Nephron (organoid): ENCODE data around the gene KLHL42.

Experiments
- H3K27ac Mint-ChIP-seq, 3 experiments: 2 replicates each; pipeline ENCODE4 v1.8.0; 2020; ENCODE audit warnings: mixed read lengths in 3 of 3, mild to moderate bottlenecking in 2 of 3, moderate library complexity in 1 of 3
- H3K27me3 Mint-ChIP-seq: 2 replicates; pipeline ENCODE4 v1.8.0; 2021; ENCODE audit warnings: low read depth, mild to moderate bottlenecking, moderate library complexity, mixed read lengths
- H3K36me3 Mint-ChIP-seq: 2 replicates; pipeline ENCODE4 v1.8.0; 2020; ENCODE audit warnings: low read depth, mixed read lengths
- H3K4me1 Mint-ChIP-seq: 2 replicates; pipeline ENCODE4 v1.8.0; 2020; ENCODE audit warnings: mixed read lengths
- H3K4me3 Mint-ChIP-seq, 3 experiments: 2 replicates each; pipeline ENCODE4 v1.8.0; 2020; ENCODE audit warnings: mild to moderate bottlenecking in 3 of 3, mixed read lengths in 3 of 3, moderate library complexity in 2 of 3
- H3K9me3 Mint-ChIP-seq: 2 replicates; pipeline ENCODE4 v1.8.0; 2020; ENCODE audit warnings: mixed read lengths
- TF ChIP-seq, protein P1 (sequence below), 3 experiments: fragments of 200-600 bp; sonication (generic); IDR thresholded peaks; one replicate each; pipeline ENCODE4 v1.5.0; 2021; ENCODE audit warnings: antibody characterized with exemption in 3 of 3; ENCODE audit not compliant: unreplicated experiment in 3 of 3

KLHL42 gene

DNA sequence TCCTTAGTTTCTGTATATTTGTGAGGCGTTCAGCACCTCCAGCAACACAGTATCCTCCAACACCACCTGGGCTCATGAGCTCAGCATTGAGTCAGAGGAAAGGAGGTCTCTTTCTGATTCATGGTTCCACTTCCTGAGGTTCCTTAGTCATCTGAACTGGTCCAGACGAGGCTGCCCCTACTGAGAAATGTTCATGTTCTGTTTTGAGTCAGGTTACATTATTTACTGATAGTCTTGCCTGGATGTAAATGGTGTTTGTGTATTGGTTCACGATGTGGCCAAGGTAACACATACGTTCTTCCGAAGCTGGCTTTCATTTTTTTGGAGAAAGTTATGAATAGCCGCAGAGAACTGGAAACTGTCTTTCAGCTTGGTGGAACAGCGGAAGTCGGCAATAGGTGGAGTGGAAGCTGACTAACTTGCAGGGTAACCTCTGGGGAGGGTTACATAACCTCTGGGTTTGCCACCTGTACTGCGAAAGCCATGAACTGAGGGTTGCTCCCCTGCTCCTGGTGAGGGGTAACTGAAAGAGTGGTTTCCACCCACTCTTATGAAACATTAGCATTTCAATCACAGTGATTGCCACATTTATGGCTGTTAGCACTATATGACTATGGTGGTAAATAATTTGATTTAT is 42.2 kb downstream of the KLHL42 start:
- Mint-ChIP-seq H3K4me1 (peaks cover 12% of the 10 kb centered on the region), H3K27ac (no peak overlapping the region), H3K27me3 (peaks cover 3% of the 10 kb centered on the region), H3K9me3 (no peaks in the 10 kb centered on the region), H3K36me3 (no peaks in the 10 kb centered on the region), H3K4me3 (no peak overlapping the region)
- TF ChIP-seq, protein P1, sequence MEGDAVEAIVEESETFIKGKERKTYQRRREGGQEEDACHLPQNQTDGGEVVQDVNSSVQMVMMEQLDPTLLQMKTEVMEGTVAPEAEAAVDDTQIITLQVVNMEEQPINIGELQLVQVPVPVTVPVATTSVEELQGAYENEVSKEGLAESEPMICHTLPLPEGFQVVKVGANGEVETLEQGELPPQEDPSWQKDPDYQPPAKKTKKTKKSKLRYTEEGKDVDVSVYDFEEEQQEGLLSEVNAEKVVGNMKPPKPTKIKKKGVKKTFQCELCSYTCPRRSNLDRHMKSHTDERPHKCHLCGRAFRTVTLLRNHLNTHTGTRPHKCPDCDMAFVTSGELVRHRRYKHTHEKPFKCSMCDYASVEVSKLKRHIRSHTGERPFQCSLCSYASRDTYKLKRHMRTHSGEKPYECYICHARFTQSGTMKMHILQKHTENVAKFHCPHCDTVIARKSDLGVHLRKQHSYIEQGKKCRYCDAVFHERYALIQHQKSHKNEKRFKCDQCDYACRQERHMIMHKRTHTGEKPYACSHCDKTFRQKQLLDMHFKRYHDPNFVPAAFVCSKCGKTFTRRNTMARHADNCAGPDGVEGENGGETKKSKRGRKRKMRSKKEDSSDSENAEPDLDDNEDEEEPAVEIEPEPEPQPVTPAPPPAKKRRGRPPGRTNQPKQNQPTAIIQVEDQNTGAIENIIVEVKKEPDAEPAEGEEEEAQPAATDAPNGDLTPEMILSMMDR (IDR thresholded peaks at IDR 0.05; ENCODE audit: unreplicated experiment in 3 of 3), result no peak

DNA sequence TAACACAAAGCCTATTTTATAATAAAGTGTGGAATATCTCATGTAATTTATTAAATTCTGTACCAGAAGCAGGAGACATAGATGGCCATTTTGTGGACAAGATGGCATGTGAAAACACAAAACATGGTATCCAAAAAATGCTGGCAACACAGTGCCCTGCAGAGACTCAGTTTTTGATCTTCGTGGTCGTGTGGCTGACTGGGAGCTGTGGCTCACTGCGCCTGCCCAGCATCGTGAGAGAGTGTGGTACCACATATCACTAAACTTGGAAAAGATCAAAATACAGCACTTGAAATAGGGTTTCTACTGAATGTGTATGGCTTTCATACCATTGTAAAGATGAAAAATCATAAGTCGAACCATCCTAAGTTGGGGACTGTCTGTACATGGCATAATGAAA is 43.0 kb downstream of the KLHL42 start:
- TF ChIP-seq, protein P1 (IDR thresholded peaks at IDR 0.05; ENCODE audit: unreplicated experiment in 3 of 3), result no peak
- no peaks in the 10 kb centered on the region for H3K9me3 Mint-ChIP-seq
- no peak overlapping the region for H3K4me3 Mint-ChIP-seq
- H3K27ac Mint-ChIP-seq, result no peak overlapping the region
- peaks cover 3% of the 10 kb centered on the region for H3K27me3 Mint-ChIP-seq
- no peaks in the 10 kb centered on the region for H3K36me3 Mint-ChIP-seq
- H3K4me1 Mint-ChIP-seq, result peaks cover 7% of the 10 kb centered on the region

DNA sequence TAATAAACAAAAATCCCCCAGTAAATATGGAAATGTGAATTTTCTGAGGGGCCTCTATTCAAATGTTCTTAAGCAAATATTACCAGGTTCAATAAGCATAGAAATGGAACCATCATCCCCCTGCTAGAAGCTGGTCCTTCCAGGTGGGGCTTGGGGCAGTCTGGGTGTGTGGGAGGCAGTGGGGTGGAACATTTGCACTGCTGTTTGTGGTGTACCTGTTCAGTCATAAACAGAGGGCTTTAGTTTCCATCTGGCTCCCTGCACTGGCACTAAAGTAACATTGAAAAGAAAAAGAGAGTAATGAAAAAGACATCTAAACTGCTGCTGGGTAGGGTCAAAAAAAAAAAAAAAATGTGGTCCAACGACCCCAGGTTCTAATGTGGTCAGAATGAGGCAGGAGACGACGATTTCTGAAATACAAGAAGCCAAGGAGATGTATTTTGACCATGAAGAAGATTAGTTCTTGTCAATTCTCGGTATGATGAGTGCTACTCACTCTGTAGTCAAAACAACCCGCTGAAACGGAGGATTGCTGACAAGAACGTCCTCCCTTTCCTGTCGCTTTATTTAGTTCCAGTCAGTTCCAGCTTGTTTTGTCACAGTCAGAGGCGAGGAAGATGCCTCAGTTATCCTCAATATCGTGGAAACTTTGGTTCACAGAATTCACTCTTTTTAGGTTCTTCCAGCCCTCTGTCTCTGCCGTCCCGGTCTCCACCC is 44.3 kb downstream of the KLHL42 start:
- Mint-ChIP-seq H3K4me1 (no peaks in the 10 kb centered on the region), H3K27me3 (peaks cover 3% of the 10 kb centered on the region), H3K9me3 (no peaks in the 10 kb centered on the region), H3K27ac (no peak overlapping the region), H3K36me3 (no peaks in the 10 kb centered on the region), H3K4me3 (no peak overlapping the region)
- TF ChIP-seq, protein P1 (IDR thresholded peaks at IDR 0.05; ENCODE audit: unreplicated experiment in 3 of 3), result no peak

DNA sequence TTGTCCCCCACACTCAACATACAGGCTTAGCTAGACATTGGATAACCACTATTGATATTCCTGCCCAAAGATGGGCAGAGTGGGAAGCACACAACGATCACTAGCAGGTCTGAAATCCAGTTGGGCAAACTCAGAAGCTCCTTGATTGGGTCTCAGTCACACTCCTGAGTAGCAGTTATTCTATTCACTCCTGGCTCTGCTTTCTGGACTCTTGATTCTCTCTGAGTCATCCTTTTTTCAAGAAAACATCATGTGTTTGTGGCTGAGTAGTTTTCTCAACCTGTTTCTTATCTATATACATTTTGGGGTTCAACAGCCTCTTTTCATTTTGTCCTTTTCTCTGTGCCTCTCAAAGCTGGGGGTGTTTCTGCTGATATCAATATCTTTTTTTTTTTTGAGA is 46.0 kb downstream of the KLHL42 start:
- Mint-ChIP-seq H3K36me3 (no peaks in the 10 kb centered on the region), H3K9me3 (no peaks in the 10 kb centered on the region), H3K4me3 (no peak overlapping the region), H3K4me1 (no peaks in the 10 kb centered on the region), H3K27ac (no peak overlapping the region), H3K27me3 (peaks cover 3% of the 10 kb centered on the region)
- TF ChIP-seq, protein P1 (IDR thresholded peaks at IDR 0.05; ENCODE audit: unreplicated experiment in 3 of 3), result no peak

DNA sequence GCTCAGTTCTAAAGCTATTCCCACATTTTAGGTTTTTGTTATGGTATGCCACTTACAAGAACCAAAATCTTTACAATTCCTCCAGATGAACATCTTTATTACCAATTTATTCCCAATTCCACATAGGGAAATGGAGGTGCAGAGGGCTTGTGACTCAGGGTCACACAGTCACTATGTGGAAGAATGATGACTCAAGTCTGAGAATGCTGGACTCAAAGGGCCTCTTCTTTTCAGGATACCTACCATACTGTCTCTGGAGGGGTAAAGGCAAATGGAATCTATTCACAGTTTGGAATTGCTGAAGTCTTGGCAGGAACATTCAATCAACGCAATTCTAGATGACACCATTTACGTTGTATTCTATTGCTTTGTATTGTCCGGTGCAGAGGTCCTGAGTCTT is 48.2 kb downstream of the KLHL42 start:
- no peak overlapping the region for H3K4me3 Mint-ChIP-seq
- H3K4me1 Mint-ChIP-seq, result no peaks in the 10 kb centered on the region
- no peak overlapping the region for H3K27ac Mint-ChIP-seq
- no peaks in the 10 kb centered on the region for H3K9me3 Mint-ChIP-seq
- TF ChIP-seq, protein P1 (IDR thresholded peaks at IDR 0.05; ENCODE audit: unreplicated experiment in 3 of 3), result no peak
- no peaks in the 10 kb centered on the region for H3K36me3 Mint-ChIP-seq
- no peaks in the 10 kb centered on the region for H3K27me3 Mint-ChIP-seq
